B cell (primary cell): Measurements from ENCODE around the gene CLDN7.

Source experiments
- EZH2 ChIP-seq: IDR thresholded peaks from 2 replicates; pipeline ENCODE4 v1.6.1; 2012; ENCODE audit warnings: borderline replicate concordance, low read depth, mild to moderate bottlenecking, moderate library complexity, low read length; ENCODE audit not compliant: insufficient read depth, poor library complexity, severe bottlenecking
- TF ChIP-seq, protein P1 (sequence below): fragments of 200-600 bp; IDR thresholded peaks from one replicate; pipeline ENCODE4 v1.8.0; 2022; ENCODE audit warnings: antibody characterized with exemption, mild to moderate bottlenecking

DNA sequence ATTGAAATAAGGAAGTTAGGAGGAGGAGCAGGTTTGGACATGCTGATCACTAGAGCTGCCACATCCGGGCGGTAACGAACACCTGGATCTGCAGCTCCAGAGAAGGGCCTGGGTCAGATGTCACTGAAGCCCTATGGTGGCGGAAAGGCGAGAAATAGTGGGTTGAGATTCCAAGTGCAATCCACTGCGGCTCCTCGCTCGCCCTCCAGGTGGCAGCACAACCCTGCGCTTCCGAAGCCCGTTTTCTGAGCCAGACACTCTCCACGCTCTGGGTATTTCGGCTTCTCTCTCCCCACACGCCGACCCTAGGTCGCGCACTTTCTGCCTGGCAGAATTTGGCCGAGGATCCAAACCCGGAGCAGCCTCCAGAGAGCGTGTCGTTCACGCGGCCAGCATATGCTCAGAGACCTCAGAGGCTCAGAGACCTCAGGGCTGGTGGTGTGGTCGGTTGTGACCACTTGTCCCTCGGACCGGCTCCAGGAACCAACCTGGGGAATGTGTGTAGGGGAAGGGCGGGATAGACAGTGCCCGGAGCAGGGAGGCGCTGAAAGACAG lies 18.3 kb upstream of the CLDN7 start:
- TF ChIP-seq, protein P1, sequence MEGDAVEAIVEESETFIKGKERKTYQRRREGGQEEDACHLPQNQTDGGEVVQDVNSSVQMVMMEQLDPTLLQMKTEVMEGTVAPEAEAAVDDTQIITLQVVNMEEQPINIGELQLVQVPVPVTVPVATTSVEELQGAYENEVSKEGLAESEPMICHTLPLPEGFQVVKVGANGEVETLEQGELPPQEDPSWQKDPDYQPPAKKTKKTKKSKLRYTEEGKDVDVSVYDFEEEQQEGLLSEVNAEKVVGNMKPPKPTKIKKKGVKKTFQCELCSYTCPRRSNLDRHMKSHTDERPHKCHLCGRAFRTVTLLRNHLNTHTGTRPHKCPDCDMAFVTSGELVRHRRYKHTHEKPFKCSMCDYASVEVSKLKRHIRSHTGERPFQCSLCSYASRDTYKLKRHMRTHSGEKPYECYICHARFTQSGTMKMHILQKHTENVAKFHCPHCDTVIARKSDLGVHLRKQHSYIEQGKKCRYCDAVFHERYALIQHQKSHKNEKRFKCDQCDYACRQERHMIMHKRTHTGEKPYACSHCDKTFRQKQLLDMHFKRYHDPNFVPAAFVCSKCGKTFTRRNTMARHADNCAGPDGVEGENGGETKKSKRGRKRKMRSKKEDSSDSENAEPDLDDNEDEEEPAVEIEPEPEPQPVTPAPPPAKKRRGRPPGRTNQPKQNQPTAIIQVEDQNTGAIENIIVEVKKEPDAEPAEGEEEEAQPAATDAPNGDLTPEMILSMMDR: peak; percentile 91
- TF ChIP-seq EZH2: no peak
